SK-N-SH (cell line): ENCODE data around the gene ARAP3. TPM values are rescaled to one million over a fixed set of nuclear protein-coding genes. Genes with fewer than 3 reads are reported as not detected.

ENCODE experiments used
- CTCF ChIA-PET: fragments of 300-600, 350-600 bp; formaldehyde crosslinking; extraction: SDS; loops from one replicate; lab custom pipeline; 2021; lab: Yijun Ruan, JAX
- POLR2A ChIA-PET: fragments of 350-600 bp; sonication (Branson Sonifier 250); formaldehyde crosslinking; extraction: SDS; loops from one replicate; lab custom pipeline; 2020; ENCODE audit warnings: antibody characterized with exemption, inconsistent platforms; lab: Yijun Ruan, JAX
- DNase-seq: peaks from one replicate; pipeline ENCODE4 v3.0.0; 2012
- H2AFZ ChIP-seq: fragments of 200-600 bp; sonication (generic); 2 replicates; pipeline ENCODE4 v1.8.1; 2016; ENCODE audit warnings: antibody characterized with exemption, mild to moderate bottlenecking, low read depth
- H3F3A ChIP-seq: fragments of 200-600 bp; sonication (generic); replicated peaks from 2 replicates; pipeline ENCODE3; 2016; ENCODE audit warnings: antibody characterized with exemption, mild to moderate bottlenecking; ENCODE audit not compliant: insufficient read depth
- H3K27ac ChIP-seq, 2 experiments: fragments of 200-500 bp in 1 of 2; fragments of 200-600 bp in 1 of 2; sonication (Bioruptor generic) in 1 of 2; sonication (generic), shearing (Covaris generic) in 1 of 2; 2 replicates each; pipeline versions ENCODE4 v1.5.1 to v1.6.1; 2014 to 2016; ENCODE audit warnings: low read depth in 2 of 2, inconsistent platforms in 1 of 2, low read length in 1 of 2, mild to moderate bottlenecking in 1 of 2, mixed read lengths in 1 of 2
- H3K27me3 ChIP-seq: fragments of 200-600 bp; sonication (generic), shearing (Covaris generic); 2 replicates; pipeline ENCODE4 v1.6.1; 2016; ENCODE audit warnings: mixed run types; ENCODE audit not compliant: insufficient read depth
- H3K36me3 ChIP-seq, 2 experiments: fragments of 200-500 bp in 1 of 2; fragments of 200-600 bp in 1 of 2; sonication (Bioruptor generic) in 1 of 2; sonication (generic) in 1 of 2; replicated peaks in 1 of 2; 2 replicates each; pipeline versions ENCODE3 to v1.5.1; 2014 to 2016; ENCODE audit warnings: low read length in 1 of 2, mild to moderate bottlenecking in 1 of 2; ENCODE audit not compliant: insufficient read depth in 2 of 2, control insufficient read depth in 1 of 2
- H3K4me1 ChIP-seq, 2 experiments: fragments of 200-500 bp in 1 of 2; fragments of 200-600 bp in 1 of 2; sonication (Bioruptor generic) in 1 of 2; sonication (generic), shearing (Covaris generic) in 1 of 2; 2 replicates each; pipeline versions ENCODE4 v1.5.1 to v1.6.1; 2014 to 2016; ENCODE audit warnings: low read depth in 1 of 2, low read length in 1 of 2, mixed run types in 1 of 2; ENCODE audit not compliant: insufficient read depth in 2 of 2, control insufficient read depth in 1 of 2
- H3K4me2 ChIP-seq: fragments of 200-600 bp; sonication (generic), shearing (Covaris generic); 2 replicates; pipeline ENCODE4 v1.6.1; 2017; ENCODE audit warnings: mixed run types
- H3K4me3 ChIP-seq, 2 experiments: fragments of 200-500 bp in 1 of 2; fragments of 200-600 bp in 1 of 2; sonication (Bioruptor generic) in 1 of 2; sonication (generic), shearing (Covaris generic) in 1 of 2; 2 replicates each; pipeline versions ENCODE4 v1.5.1 to v1.8.1; 2014 to 2016; ENCODE audit warnings: low read depth in 2 of 2, inconsistent platforms in 1 of 2, low read length in 1 of 2, mild to moderate bottlenecking in 1 of 2, mixed read lengths in 1 of 2, moderate library complexity in 1 of 2
- H3K79me2 ChIP-seq: fragments of 200-600 bp; sonication (generic); 2 replicates; pipeline ENCODE4 v1.8.1; 2017; ENCODE audit warnings: mild to moderate bottlenecking; ENCODE audit not compliant: insufficient read depth
- H3K9ac ChIP-seq: fragments of 200-600 bp; sonication (generic); 2 replicates; pipeline ENCODE4 v1.6.1; 2017; ENCODE audit warnings: mixed run types
- H3K9me2 ChIP-seq: fragments of 200-600 bp; sonication (generic); 2 replicates; pipeline ENCODE4 v1.6.1; 2017; ENCODE audit warnings: mixed run types
- H3K9me3 ChIP-seq: fragments of 200-600 bp; sonication (generic); 2 replicates; pipeline ENCODE4 v1.6.1; 2017; ENCODE audit warnings: mixed run types, mild to moderate bottlenecking, moderate library complexity
- H4K20me1 ChIP-seq: fragments of 200-600 bp; sonication (generic); 2 replicates; pipeline ENCODE4 v1.6.1; 2017; ENCODE audit warnings: mild to moderate bottlenecking, mixed run types; ENCODE audit not compliant: insufficient read depth
- ELF1 ChIP-seq: IDR thresholded peaks from 2 replicates; pipeline ENCODE4 v1.4.0; 2012
- EP300 ChIP-seq, 2 experiments: IDR thresholded peaks; 2 replicates each; pipeline versions ENCODE4 v1.4.0 to v1.6.1; 2012; ENCODE audit warnings: borderline replicate concordance in 1 of 2, low read depth in 1 of 2, low read length in 1 of 2
- FOSL2 ChIP-seq: IDR thresholded peaks from 2 replicates; pipeline ENCODE4 v1.4.0; 2012; ENCODE audit warnings: low read depth, mild to moderate bottlenecking, moderate library complexity, borderline replicate concordance
- FOXM1 ChIP-seq: IDR thresholded peaks from 2 replicates; pipeline ENCODE4 v1.4.0; 2012; ENCODE audit warnings: low read depth, mild to moderate bottlenecking
- NFIC ChIP-seq: IDR thresholded peaks from 2 replicates; pipeline ENCODE4 v1.4.0; 2012; ENCODE audit warnings: borderline replicate concordance
- NRF1 ChIP-seq: IDR thresholded peaks from 2 replicates; pipeline ENCODE4 v1.6.1; 2012; ENCODE audit warnings: low read depth, mild to moderate bottlenecking, low read length
- RCOR1 ChIP-seq: fragments of 150-350 bp; IDR thresholded peaks from 2 replicates; pipeline ENCODE4 v1.6.1; 2017; ENCODE audit warnings: antibody characterized with exemption, low read length
- REST ChIP-seq: IDR thresholded peaks from 2 replicates; pipeline ENCODE4 v1.6.1; 2012; ENCODE audit warnings: mild to moderate bottlenecking, low read depth, low read length, moderate library complexity
- RFX5 ChIP-seq: IDR thresholded peaks from 2 replicates; pipeline ENCODE4 v1.6.1; 2012; ENCODE audit warnings: mild to moderate bottlenecking, improper control_type of control experiment, low read length
- SIN3A ChIP-seq: IDR thresholded peaks from 2 replicates; pipeline ENCODE4 v1.6.1; 2012; ENCODE audit warnings: low read depth, mild to moderate bottlenecking, low read length, moderate library complexity, borderline replicate concordance
- TAF1 ChIP-seq: IDR thresholded peaks from 2 replicates; pipeline ENCODE4 v1.6.1; 2012; ENCODE audit warnings: low read depth, mild to moderate bottlenecking, low read length, moderate library complexity, borderline replicate concordance
- WGBS: methylation state at CpG from one replicate; pipeline ENCODE4 v1.1.6; 2017; ENCODE audit warnings: low lambda C conversion rate; 5-methylcytosine and 5-hydroxymethylcytosine counted together
- polyA plus RNA-seq, 3 experiments: library from polyadenylated mRNA; depleted of rRNA; stranded (reverse); fragments of >200 nt; gene quantifications; 2 replicates each; pipeline ENCODE4 v1.2.3, GENCODE V29; 2012
- TF ChIP-seq, protein P1 (sequence below): fragments of 200-600 bp; sonication (generic); IDR thresholded peaks from 2 replicates; pipeline ENCODE4 v1.6.1; 2017; ENCODE audit warnings: antibody characterized with exemption, mild to moderate bottlenecking, moderate library complexity

The ARAP3 gene
- polyA plus RNA-seq, 1 of the 3 experiments (the other 2 are of a cell fraction): 6.5 TPM

GRCh38 chr5:141708016-141708415 lies 26.0 kb upstream of the ARAP3 start (continued):
- no peak for TF ChIP-seq REST
- TF ChIP-seq, all 33 proteins: peak for 0

- H3K36me3 ChIP-seq: no peaks in the 10 kb centered on the region
- no peak overlapping the region for H2AFZ ChIP-seq
- DNase-seq: no peak
- no peak overlapping the region for H3K27ac ChIP-seq
- ChIA-PET POLR2A (no interaction called here), CTCF (interaction anchor here (0.8 to 3.3 kb wide), 6 partner anchors 42 to 254 kb away, joined by 3 to 12 read pairs (median 4); no protein-coding TSS in a partner anchor)
- H3K9me3 ChIP-seq: no peaks in the 10 kb centered on the region
- H3F3A ChIP-seq: no peaks in the 10 kb centered on the region
- no peaks in the 10 kb centered on the region for H4K20me1 ChIP-seq
- H3K9ac ChIP-seq: no peak overlapping the region
- H3K79me2 ChIP-seq: no peaks in the 10 kb centered on the region
- TF ChIP-seq RCOR1: no peak
- no peak for TF ChIP-seq NFIC
- TF ChIP-seq, protein P1, sequence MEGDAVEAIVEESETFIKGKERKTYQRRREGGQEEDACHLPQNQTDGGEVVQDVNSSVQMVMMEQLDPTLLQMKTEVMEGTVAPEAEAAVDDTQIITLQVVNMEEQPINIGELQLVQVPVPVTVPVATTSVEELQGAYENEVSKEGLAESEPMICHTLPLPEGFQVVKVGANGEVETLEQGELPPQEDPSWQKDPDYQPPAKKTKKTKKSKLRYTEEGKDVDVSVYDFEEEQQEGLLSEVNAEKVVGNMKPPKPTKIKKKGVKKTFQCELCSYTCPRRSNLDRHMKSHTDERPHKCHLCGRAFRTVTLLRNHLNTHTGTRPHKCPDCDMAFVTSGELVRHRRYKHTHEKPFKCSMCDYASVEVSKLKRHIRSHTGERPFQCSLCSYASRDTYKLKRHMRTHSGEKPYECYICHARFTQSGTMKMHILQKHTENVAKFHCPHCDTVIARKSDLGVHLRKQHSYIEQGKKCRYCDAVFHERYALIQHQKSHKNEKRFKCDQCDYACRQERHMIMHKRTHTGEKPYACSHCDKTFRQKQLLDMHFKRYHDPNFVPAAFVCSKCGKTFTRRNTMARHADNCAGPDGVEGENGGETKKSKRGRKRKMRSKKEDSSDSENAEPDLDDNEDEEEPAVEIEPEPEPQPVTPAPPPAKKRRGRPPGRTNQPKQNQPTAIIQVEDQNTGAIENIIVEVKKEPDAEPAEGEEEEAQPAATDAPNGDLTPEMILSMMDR: no peak
- no peak for TF ChIP-seq NRF1
- no peak for TF ChIP-seq SIN3A
- no peak for TF ChIP-seq FOSL2
- TF ChIP-seq ELF1: no peak
- TF ChIP-seq RFX5: no peak
- no peak for TF ChIP-seq FOXM1
- no peak for TF ChIP-seq REST
- no peak for TF ChIP-seq EP300 (IDR thresholded peaks at IDR 0.05; ENCODE audit: borderline replicate concordance in 1 of 2, low read depth in 1 of 2, low read length in 1 of 2)
- no peak for TF ChIP-seq TAF1
- H3K9me2 ChIP-seq: no peaks in the 10 kb centered on the region
- WGBS: 50% methylated on average over 7 of the region's 8 CpGs
- H3K4me2 ChIP-seq: no peak overlapping the region
- no peak overlapping the region for H3K4me3 ChIP-seq
- H3K4me1 ChIP-seq: peaks cover 0 to 2% of the 10 kb centered on the region in 2 experiments; a peak in 1 of 4 replicates
- H3K27me3 ChIP-seq: peaks cover 31% of the 10 kb centered on the region
Observed at GRCh38 chr5:141707510-141707909, 25.5 kb upstream of the ARAP3 start.
